ENCODE measurements around the gene NFIB.

DNA sequence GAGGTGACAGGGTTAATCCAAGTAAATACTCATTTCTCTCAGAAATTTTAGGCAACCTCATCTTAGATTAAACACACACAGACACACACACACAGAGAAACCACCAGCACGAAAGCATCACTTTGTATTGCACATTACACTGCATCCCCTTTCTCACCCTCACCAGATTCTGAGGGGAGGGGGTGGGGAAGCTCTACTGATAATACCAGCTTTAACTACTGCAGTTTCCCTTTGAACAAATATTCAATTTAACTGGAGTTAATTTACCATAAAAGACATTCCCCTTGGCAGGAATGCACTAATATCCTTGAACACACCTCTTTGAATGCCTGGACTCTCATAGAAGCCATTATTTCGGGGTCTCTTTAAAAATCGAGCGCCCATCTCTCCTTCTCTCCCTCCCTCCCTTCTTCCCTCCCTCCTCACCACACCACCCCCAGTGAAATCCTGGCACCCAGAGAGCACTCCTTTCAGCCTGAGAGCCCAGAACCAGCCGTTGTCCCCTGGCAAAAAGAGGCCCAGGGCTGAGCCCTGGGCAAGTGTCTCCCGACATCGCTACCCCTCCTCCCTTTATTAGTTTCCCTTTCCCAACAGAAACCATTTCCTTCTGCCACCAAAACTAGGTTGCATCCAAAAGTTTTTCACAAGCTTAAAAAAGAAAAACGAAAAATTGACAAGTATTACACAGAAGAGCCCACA is 2.8 kb upstream of the NFIB start:
- TF ChIP-seq SIN3A (conservative IDR thresholded peaks at IDR 0.05 in 1 of 2, IDR thresholded peaks at IDR 0.05 in 1 of 2; ENCODE audit: low read depth in 1 of 2, low read length in 2 of 2) (no peak), RXRA (IDR thresholded peaks at IDR 0.05; ENCODE audit: insufficient read depth, low read depth, low read length) (no peak), POLR2A (IDR thresholded peaks at IDR 0.05; ENCODE audit: control extremely low read depth in 1 of 2, low read depth in 2 of 2, low read length in 2 of 2) (no peak), TAF1 (IDR thresholded peaks at IDR 0.05; ENCODE audit: low read depth, low read length) (no peak), EGR1 (IDR thresholded peaks at IDR 0.05; ENCODE audit: borderline replicate concordance, low read depth, low read length) (peak; percentile 22; the same call in 1 of the 2 replicates), NRF1 (IDR thresholded peaks at IDR 0.05; ENCODE audit: low read depth, low read length) (no peak), JUN (IDR thresholded peaks at IDR 0.05; ENCODE audit: low read depth, low read length) (no peak), SUZ12 (IDR thresholded peaks at IDR 0.05; ENCODE audit: low read length) (no peak; the same call in 1 of the 2 replicates), GABPA (IDR thresholded peaks at IDR 0.05; ENCODE audit: borderline replicate concordance, insufficient read depth, low read length) (no peak), EZH2 (IDR thresholded peaks at IDR 0.05; ENCODE audit: low read depth, low read length, severe bottlenecking) (no peak), SP4 (IDR thresholded peaks at IDR 0.05; ENCODE audit: low read length) (no peak), RAD21 (IDR thresholded peaks at IDR 0.05 in 1 of 2, conservative IDR thresholded peaks at IDR 0.05 in 1 of 2; ENCODE audit: low read depth in 2 of 2, low read length in 2 of 2) (no peak), TAF7 (optimal IDR thresholded peaks at IDR 0.05; ENCODE audit: borderline replicate concordance, low read depth, low read length) (no peak)
- TF ChIP-seq, protein P1, sequence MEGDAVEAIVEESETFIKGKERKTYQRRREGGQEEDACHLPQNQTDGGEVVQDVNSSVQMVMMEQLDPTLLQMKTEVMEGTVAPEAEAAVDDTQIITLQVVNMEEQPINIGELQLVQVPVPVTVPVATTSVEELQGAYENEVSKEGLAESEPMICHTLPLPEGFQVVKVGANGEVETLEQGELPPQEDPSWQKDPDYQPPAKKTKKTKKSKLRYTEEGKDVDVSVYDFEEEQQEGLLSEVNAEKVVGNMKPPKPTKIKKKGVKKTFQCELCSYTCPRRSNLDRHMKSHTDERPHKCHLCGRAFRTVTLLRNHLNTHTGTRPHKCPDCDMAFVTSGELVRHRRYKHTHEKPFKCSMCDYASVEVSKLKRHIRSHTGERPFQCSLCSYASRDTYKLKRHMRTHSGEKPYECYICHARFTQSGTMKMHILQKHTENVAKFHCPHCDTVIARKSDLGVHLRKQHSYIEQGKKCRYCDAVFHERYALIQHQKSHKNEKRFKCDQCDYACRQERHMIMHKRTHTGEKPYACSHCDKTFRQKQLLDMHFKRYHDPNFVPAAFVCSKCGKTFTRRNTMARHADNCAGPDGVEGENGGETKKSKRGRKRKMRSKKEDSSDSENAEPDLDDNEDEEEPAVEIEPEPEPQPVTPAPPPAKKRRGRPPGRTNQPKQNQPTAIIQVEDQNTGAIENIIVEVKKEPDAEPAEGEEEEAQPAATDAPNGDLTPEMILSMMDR (IDR thresholded peaks at IDR 0.05; ENCODE audit: control extremely low read depth in 1 of 3, insufficient read depth in 1 of 3, low read depth in 1 of 3, low read length in 3 of 3): no peak
